Activated CD4-positive, alpha-beta T cell treated with anti-CD3 and anti-CD28 coated beads for 36 hours (primary cell): ENCODE results near the gene KCNA3. TPM values are rescaled to one million over a fixed set of nuclear protein-coding genes. Genes with fewer than 3 reads are reported as not detected.
"Not testable (repeated sequence)": the region's sequence is repeated elsewhere in the genome, so short reads cannot be mapped to it uniquely, and the experiment has no call there.

Source experiments
- ATAC-seq: fragments of 200-7000 bp; cut with Tn5 transposase; one replicate; pipeline ENCODE4 v1.10.0; 2021; ENCODE audit warnings: mild to moderate bottlenecking, moderate library complexity
- CTCF ChIA-PET: fragments of 350-600 bp; sonication (Branson Sonifier 250); formaldehyde crosslinking; loops from one replicate; lab custom pipeline; 2021; ENCODE audit warnings: antibody characterized with exemption; lab: Charles Lee
- POLR2A ChIA-PET: fragments of 350-600 bp; sonication (Branson Sonifier 250); formaldehyde crosslinking; loops from one replicate; lab custom pipeline; 2021; ENCODE audit warnings: antibody characterized with exemption, inconsistent platforms; lab: Charles Lee
- DNase-seq: peaks from one replicate; pipeline ENCODE4 v3.0.0-alpha.2; 2020
- H3K27ac Mint-ChIP-seq: one replicate; pipeline ENCODE4 v1.8.0; 2021; ENCODE audit warnings: mixed read lengths
- H3K27me3 Mint-ChIP-seq: one replicate; pipeline ENCODE4 v1.8.0; 2021; ENCODE audit warnings: mixed read lengths
- H3K36me3 Mint-ChIP-seq: one replicate; pipeline ENCODE4 v1.8.0; 2021; ENCODE audit warnings: low read depth, mixed read lengths
- H3K4me1 Mint-ChIP-seq: one replicate; pipeline ENCODE4 v1.8.0; 2021; ENCODE audit warnings: mixed read lengths
- H3K4me3 Mint-ChIP-seq: one replicate; pipeline ENCODE4 v1.8.0; 2021; ENCODE audit warnings: mild to moderate bottlenecking, moderate library complexity, mixed read lengths
- H3K9me3 Mint-ChIP-seq: one replicate; pipeline ENCODE4 v1.8.0; 2021; ENCODE audit warnings: low read depth, mixed read lengths
- intact Hi-C, 2 experiments: fragments of 100-400 bp; cut with DNase I in 1 of 2; cut with micrococcal nuclease in 1 of 2; formaldehyde crosslinking; loops; one replicate each; pipeline versions ENCODE4 v1.14.2 to v1.15.1; 2022 to 2024; cut with DNase I, micrococcal nuclease
- total RNA-seq, 2 experiments: library from RNA; stranded (reverse); gene quantifications; one replicate each; pipeline ENCODE4 v1.2.3, GENCODE V29; 2021

Gene KCNA3
- total RNA-seq, 2 experiments from 2014 or later, result 20.0 to 20.5 TPM

DNA sequence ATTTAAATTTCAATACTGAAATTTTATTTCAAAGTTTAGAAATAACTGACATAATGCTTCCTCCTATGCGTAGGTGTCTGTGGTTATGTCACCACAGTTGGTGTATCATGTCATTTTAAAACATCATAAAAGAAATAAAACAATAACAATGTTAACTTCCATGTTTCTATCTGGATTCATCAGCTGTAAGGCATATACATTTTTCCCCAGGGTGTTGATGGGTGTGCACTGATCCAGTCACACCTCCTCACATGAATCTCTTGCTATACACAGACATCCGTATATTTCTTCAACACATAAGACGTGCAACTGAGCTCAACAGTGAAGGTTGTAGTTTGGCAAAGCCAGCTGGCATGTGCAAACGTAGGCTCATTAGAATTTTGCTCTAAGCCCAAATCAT lies 6.2 kb downstream of the KCNA3 start:
- ChIA-PET POLR2A (interaction anchor here (1.0 kb wide), 1 partner anchor 21 kb away, joined by 8 read pairs; no protein-coding TSS in a partner anchor), CTCF (interaction anchor here (0.7 to 1.7 kb wide), 10 partner anchors 11 to 114 kb away, joined by 3 to 9 read pairs (median 6); no protein-coding TSS in a partner anchor)
- peak overlapping the region; percentile 63 for H3K4me3 Mint-ChIP-seq
- H3K36me3 Mint-ChIP-seq, result peaks cover 29% of the 10 kb centered on the region
- intact Hi-C loops, result loop anchor here in 1 of 2 experiments (1.0 kb wide), 1 partner anchor 19 kb away; no protein-coding TSS in a partner anchor
- DNase-seq (peak; percentile 17), ATAC-seq (no peak)
- H3K27me3 Mint-ChIP-seq, result no peaks in the 10 kb centered on the region
- H3K9me3 Mint-ChIP-seq, result no peaks in the 10 kb centered on the region
- peak overlapping the region; percentile 44 for H3K27ac Mint-ChIP-seq
- peaks cover 44% of the 10 kb centered on the region for H3K4me1 Mint-ChIP-seq

- Mint-ChIP-seq H3K4me1 (peaks cover 52% of the 10 kb centered on the region), H3K9me3 (no peaks in the 10 kb centered on the region), H3K36me3 (peaks cover 28% of the 10 kb centered on the region), H3K27me3 (no peaks in the 10 kb centered on the region), H3K27ac (peak overlapping the region; percentile 20), H3K4me3 (peak overlapping the region; percentile 26)
- intact Hi-C loops, result loop anchor here in 1 of 2 experiments (1.0 kb wide), 1 partner anchor 18 kb away; no protein-coding TSS in a partner anchor
- CTCF ChIA-PET, result interaction anchor here (1.0 to 1.7 kb wide), 8 partner anchors 10 to 115 kb away, joined by 3 to 9 read pairs (median 6); no protein-coding TSS in a partner anchor
- POLR2A ChIA-PET, result no interaction called here
- DNase-seq (no peak), ATAC-seq (no peak)
These were observed 7.0 kb downstream of the KCNA3 start for GRCh38 chr1:110667776-110668175.

DNA sequence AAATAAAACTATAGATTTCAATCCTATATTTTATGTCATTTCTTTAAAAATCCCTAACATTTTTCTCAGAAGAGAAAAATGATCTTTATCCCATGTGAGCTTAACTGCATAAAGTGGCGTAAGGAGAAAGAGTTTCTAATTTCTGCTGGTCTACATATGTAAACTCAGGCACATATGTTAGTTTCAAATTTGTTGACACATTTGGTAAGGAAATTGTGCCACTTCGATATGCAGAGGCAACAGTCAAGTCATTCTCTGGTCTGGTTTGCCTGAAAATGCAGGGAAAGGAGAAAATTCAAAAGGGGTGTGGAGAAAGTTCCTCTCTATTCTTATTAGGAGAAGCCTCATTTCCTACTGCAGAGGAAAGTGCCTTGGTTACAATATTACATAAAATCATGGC lies 11.5 kb downstream of the KCNA3 start:
- peaks cover 28% of the 10 kb centered on the region for H3K4me1 Mint-ChIP-seq
- no peak overlapping the region for H3K27ac Mint-ChIP-seq
- ATAC-seq (no peak), DNase-seq (no peak)
- H3K4me3 Mint-ChIP-seq, result no peak overlapping the region
- POLR2A ChIA-PET, result no interaction called here
- CTCF ChIA-PET, result interaction anchor here (0.6 to 2.8 kb wide), 10 partner anchors 11 to 118 kb away, joined by 3 to 9 read pairs (median 6); no protein-coding TSS in a partner anchor
- no peaks in the 10 kb centered on the region for H3K27me3 Mint-ChIP-seq
- peaks cover 36% of the 10 kb centered on the region for H3K36me3 Mint-ChIP-seq
- no peaks in the 10 kb centered on the region for H3K9me3 Mint-ChIP-seq
- intact Hi-C loops, result no loop called here

DNA sequence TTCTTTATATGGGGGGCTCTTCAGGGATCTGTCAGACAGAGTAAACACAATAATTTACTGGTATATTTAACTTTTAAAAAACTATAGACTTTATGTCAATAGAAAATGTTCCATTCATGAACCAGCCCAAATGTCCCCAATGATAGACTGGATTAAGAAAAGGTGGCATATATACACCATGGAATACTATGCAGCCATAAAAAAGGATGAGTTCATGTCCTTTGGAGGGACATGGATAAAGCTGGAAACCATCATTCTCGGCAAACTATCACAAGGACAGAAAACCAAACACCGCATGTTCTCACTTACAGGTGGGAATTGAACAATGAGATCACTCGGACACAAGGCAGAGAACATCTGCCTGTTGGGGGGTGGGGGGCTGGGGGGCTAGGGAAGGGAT lies 15.2 kb downstream of the KCNA3 start:
- CTCF ChIA-PET, result interaction anchor here (2.3 kb wide), 1 partner anchor 11 kb away, joined by 13 read pairs; no protein-coding TSS in a partner anchor
- H3K36me3 Mint-ChIP-seq, result peaks cover 42% of the 10 kb centered on the region
- POLR2A ChIA-PET, H3K9me3 Mint-ChIP-seq, H3K27ac Mint-ChIP-seq, DNase-seq, H3K27me3 Mint-ChIP-seq, intact Hi-C loops, ATAC-seq, H3K4me3 Mint-ChIP-seq: not testable (repeated sequence)
- peaks cover 37% of the 10 kb centered on the region for H3K4me1 Mint-ChIP-seq

- Mint-ChIP-seq H3K27ac (no peak overlapping the region), H3K4me3 (no peak overlapping the region), H3K4me1 (peaks cover 35% of the 10 kb centered on the region), H3K27me3 (no peaks in the 10 kb centered on the region), H3K9me3 (no peaks in the 10 kb centered on the region), H3K36me3 (peaks cover 40% of the 10 kb centered on the region)
- peak; percentile 91 for ATAC-seq
- intact Hi-C loops, result no loop called here
- ChIA-PET POLR2A (no interaction called here), CTCF (interaction anchor here (1.1 to 2.3 kb wide), 6 partner anchors 9 to 123 kb away, joined by 3 to 13 read pairs (median 6); no protein-coding TSS in a partner anchor)
- DNase-seq, result no peak
These were observed 17.4 kb downstream of the KCNA3 start for GRCh38 chr1:110657351-110657750.

- ATAC-seq (no peak), DNase-seq (no peak)
- no peak overlapping the region for H3K27ac Mint-ChIP-seq
- intact Hi-C loops, result no loop called here
- ChIA-PET POLR2A (no interaction called here), CTCF (interaction anchor here (7.8 kb wide), 1 partner anchor 16 kb away, joined by 111 read pairs; no protein-coding TSS in a partner anchor)
- H3K36me3 Mint-ChIP-seq, result peaks cover 4% of the 10 kb centered on the region
- H3K9me3 Mint-ChIP-seq, result no peaks in the 10 kb centered on the region
- peaks cover 19% of the 10 kb centered on the region for H3K4me1 Mint-ChIP-seq
- H3K27me3 Mint-ChIP-seq, result no peaks in the 10 kb centered on the region
- no peak overlapping the region for H3K4me3 Mint-ChIP-seq
These were observed 24.1 kb downstream of the KCNA3 start for GRCh38 chr1:110650609-110651008.

GRCh38 chr1:110648417-110648816 lies 26.3 kb downstream of the KCNA3 start:
- Mint-ChIP-seq H3K36me3 (peaks cover 4% of the 10 kb centered on the region), H3K4me1 (peaks cover 29% of the 10 kb centered on the region), H3K27me3 (no peaks in the 10 kb centered on the region), H3K9me3 (no peaks in the 10 kb centered on the region), H3K4me3 (no peak overlapping the region), H3K27ac (no peak overlapping the region)
- ATAC-seq (peak; percentile 49), DNase-seq (no peak)
- intact Hi-C loops, result loop anchor here in 1 of 2 experiments (5.0 kb wide), 1 partner anchor 954 kb away; no protein-coding TSS in a partner anchor
- POLR2A ChIA-PET, result interaction anchor here (0.7 to 5.2 kb wide), 6 partner anchors 12 to 227 kb away, joined by 3 to 54 read pairs (median 6); no protein-coding TSS in a partner anchor
- CTCF ChIA-PET, result interaction anchor here (0.8 to 7.8 kb wide), 11 partner anchors 8 to 133 kb away, joined by 3 to 111 read pairs (median 8); no protein-coding TSS in a partner anchor

DNA sequence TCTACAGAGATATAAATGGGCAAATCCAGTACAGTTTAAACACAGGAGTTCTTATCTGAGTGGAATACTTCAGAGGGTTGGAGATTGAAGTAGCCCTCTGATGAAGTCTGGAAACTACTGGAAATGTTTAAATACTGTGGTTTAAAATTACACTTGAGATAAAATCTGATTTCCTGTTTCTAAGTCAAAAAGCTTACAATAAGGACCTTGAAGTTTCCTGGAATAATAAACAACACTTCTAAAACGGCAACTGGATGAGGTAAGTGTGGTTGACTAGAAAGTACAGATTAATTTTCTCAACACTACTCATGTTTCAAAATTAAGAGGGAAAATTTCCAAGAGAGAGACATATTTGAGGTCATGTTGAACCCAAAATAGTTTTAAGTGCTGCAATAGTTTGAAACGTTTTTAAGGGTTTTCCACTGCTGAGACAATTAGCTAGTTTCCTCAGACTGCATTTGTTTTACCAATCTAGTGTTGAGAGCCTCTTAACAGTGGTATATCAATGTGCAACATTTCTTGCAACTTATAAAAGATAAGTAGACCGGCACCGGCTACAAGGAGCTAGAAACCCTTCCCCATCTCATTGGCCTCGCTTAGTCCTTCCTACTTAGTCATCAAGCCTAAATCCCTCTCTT lies 27.4 kb downstream of the KCNA3 start:
- ATAC-seq (peak; percentile 58), DNase-seq (no peak)
- intact Hi-C loops, result loop anchor here (1.0 to 5.0 kb wide), 7 partner anchors 12 to 955 kb away; no protein-coding TSS in a partner anchor
- Mint-ChIP-seq H3K36me3 (no peaks in the 10 kb centered on the region), H3K9me3 (no peaks in the 10 kb centered on the region), H3K27ac (no peak overlapping the region), H3K4me3 (no peak overlapping the region), H3K4me1 (peaks cover 33% of the 10 kb centered on the region), H3K27me3 (no peaks in the 10 kb centered on the region)
- POLR2A ChIA-PET, result interaction anchor here (0.6 to 5.2 kb wide), 7 partner anchors 11 to 308 kb away, joined by 3 to 54 read pairs (median 4); partner anchors contain the start of gene RBM15
- CTCF ChIA-PET, result interaction anchor here (0.6 to 7.8 kb wide), 15 partner anchors 9 to 612 kb away, joined by 3 to 111 read pairs (median 6); no protein-coding TSS in a partner anchor

DNA sequence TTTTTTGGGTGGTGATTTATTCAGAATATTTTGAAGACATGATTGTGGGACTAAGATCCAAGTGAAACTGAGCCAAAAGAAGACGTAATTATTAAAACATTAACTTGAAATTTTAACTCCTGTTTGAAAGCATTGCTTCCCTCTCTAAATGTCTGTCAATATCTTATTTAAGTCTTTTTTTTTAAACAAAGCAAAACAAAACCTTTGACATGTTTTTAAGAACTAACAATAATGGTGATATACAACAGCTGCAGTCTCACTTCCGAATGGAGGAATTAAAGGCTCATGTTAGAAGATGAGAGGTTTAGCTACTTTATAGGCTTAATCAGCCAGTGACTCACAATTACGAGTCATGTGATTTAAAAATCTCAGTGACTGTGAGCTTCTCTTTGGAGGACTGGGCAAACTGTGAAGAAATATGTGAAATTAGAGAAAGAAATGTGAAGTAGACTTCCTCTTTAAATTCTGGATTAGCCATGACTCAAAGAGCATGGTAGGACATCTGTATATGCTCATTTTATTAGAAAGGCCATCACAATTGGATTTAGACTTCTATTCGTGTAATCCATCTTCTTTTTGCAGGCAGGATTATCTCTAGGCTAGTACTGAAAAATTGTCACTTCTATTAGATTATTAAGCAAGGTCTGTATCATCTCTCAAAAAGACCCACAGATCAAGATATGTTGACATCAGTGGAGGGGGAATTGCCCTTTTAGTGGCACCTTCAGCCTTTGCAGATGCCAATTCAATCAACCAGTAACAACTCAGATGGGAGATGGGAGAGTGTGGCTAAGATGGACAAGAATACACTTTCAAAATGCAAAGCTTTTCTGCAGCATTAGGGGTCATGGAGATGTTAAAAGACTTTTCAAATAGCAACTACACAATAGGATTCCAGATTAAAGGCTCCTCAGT lies 28.7 kb downstream of the KCNA3 start:
- H3K27ac Mint-ChIP-seq, result no peak overlapping the region
- peak overlapping the region; percentile 25 for H3K4me3 Mint-ChIP-seq
- H3K4me1 Mint-ChIP-seq, result peaks cover 41% of the 10 kb centered on the region
- H3K9me3 Mint-ChIP-seq, result peaks cover 3% of the 10 kb centered on the region
- no peak for DNase-seq
- ATAC-seq, result peak; percentile 52
- H3K27me3 Mint-ChIP-seq, result no peaks in the 10 kb centered on the region
- peaks cover 2% of the 10 kb centered on the region for H3K36me3 Mint-ChIP-seq
- intact Hi-C loops, result loop anchor here in 1 of 2 experiments (5.0 kb wide), 1 partner anchor 956 kb away; no protein-coding TSS in a partner anchor
- ChIA-PET POLR2A (interaction anchor here (0.6 to 5.2 kb wide), 5 partner anchors 9 to 611 kb away, joined by 3 to 54 read pairs (median 3); partner anchors contain the start of gene STRIP1), CTCF (interaction anchor here (0.6 to 7.8 kb wide), 11 partner anchors 10 to 611 kb away, joined by 3 to 111 read pairs (median 6); partner anchors contain the start of gene KCNA3)

DNA sequence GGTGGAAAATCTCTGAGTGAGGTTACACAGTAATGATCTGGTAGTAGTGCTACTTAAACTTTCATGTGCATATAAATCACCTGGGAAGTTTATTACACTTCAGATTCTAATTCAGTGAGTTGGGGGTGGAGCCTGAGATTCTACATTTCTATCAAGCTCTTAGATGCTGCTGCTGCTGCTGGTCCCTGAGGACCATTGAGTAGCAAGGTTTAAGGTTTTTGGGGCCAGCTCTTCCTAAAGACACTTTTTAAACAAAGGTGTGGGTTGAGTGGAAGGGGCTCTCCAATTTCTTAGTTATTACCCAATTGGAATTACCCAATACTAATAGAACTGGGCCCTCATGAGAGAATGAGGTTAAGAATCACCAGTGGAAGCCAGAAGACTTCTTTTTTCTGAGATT lies 29.5 kb downstream of the KCNA3 start:
- intact Hi-C loops, result loop anchor here in 1 of 2 experiments (5.0 kb wide), 1 partner anchor 957 kb away; no protein-coding TSS in a partner anchor

More for the DNA sequence above, 29.5 kb downstream of the KCNA3 start:
- POLR2A ChIA-PET, result interaction anchor here (0.6 to 5.2 kb wide), 3 partner anchors 9 to 1111 kb away, joined by 3 to 54 read pairs (median 3); no protein-coding TSS in a partner anchor
- ATAC-seq, result no peak
- H3K36me3 Mint-ChIP-seq, result peaks cover 5% of the 10 kb centered on the region
- CTCF ChIA-PET, result interaction anchor here (0.5 to 7.8 kb wide), 10 partner anchors 11 to 149 kb away, joined by 3 to 111 read pairs (median 4); no protein-coding TSS in a partner anchor
- H3K27ac Mint-ChIP-seq, result no peak overlapping the region
- no peak for DNase-seq
- H3K27me3 Mint-ChIP-seq, result no peaks in the 10 kb centered on the region
- peaks cover 5% of the 10 kb centered on the region for H3K9me3 Mint-ChIP-seq
- H3K4me3 Mint-ChIP-seq, result no peak overlapping the region
- H3K4me1 Mint-ChIP-seq, result peaks cover 40% of the 10 kb centered on the region
